Glutamatergic neuron (in vitro differentiated cells): ENCODE data around the gene LRP1B. TPM values are rescaled to one million over a fixed set of nuclear protein-coding genes. Genes with fewer than 3 reads are reported as not detected.

ENCODE experiments used
- DNase-seq: peaks from one replicate; pipeline ENCODE4 v3.0.0; 2022
- H3K27ac Mint-ChIP-seq: one replicate; pipeline ENCODE4 v1.8.0; 2020; ENCODE audit warnings: mild to moderate bottlenecking, mixed read lengths, inconsistent platforms; ENCODE audit not compliant: unreplicated experiment
- H3K27me3 Mint-ChIP-seq: one replicate; pipeline ENCODE4 v1.8.0; 2020; ENCODE audit warnings: mild to moderate bottlenecking, moderate library complexity, mixed read lengths, inconsistent platforms; ENCODE audit not compliant: unreplicated experiment
- H3K36me3 Mint-ChIP-seq: one replicate; pipeline ENCODE4 v1.8.0; 2020; ENCODE audit warnings: mild to moderate bottlenecking, mixed read lengths, inconsistent platforms; ENCODE audit not compliant: unreplicated experiment
- H3K4me1 Mint-ChIP-seq: one replicate; pipeline ENCODE4 v1.8.0; 2020; ENCODE audit warnings: mild to moderate bottlenecking, low read depth, mixed read lengths, inconsistent platforms; ENCODE audit not compliant: unreplicated experiment
- H3K4me3 Mint-ChIP-seq: one replicate; pipeline ENCODE4 v1.8.0; 2020; ENCODE audit warnings: mild to moderate bottlenecking, mixed read lengths, inconsistent platforms; ENCODE audit not compliant: unreplicated experiment
- H3K9me3 Mint-ChIP-seq: one replicate; pipeline ENCODE4 v1.8.0; 2020; ENCODE audit warnings: mild to moderate bottlenecking, moderate library complexity, mixed read lengths, inconsistent platforms; ENCODE audit not compliant: unreplicated experiment
- CTCF ChIP-seq: fragments of 200-600 bp; sonication (generic); IDR thresholded peaks from one replicate; pipeline ENCODE4 v1.5.0; 2021; ENCODE audit not compliant: partially characterized antibody, unreplicated experiment
- total RNA-seq: library from RNA; stranded (reverse); fragmentation: NEBNext Ultra II Directional; extraction: Animal tissue kit (Norgen Biotek cat#: 25700); gene quantifications from one replicate; pipeline ENCODE4 v1.2.1, GENCODE V29; 2021; ENCODE audit not compliant: unreplicated experiment

The LRP1B gene
- total RNA-seq, 1 donor from 2014 or later, result 28.7 TPM

GRCh38 chr2:140509765-140510164 is 1621.1 kb downstream of the LRP1B start:
- Mint-ChIP-seq H3K36me3 (no peaks in the 10 kb centered on the region), H3K27ac (no peak overlapping the region), H3K4me3 (no peak overlapping the region), H3K27me3 (no peaks in the 10 kb centered on the region), H3K4me1 (peaks cover 17% of the 10 kb centered on the region), H3K9me3 (no peaks in the 10 kb centered on the region)
- TF ChIP-seq CTCF, result no peak
- no peak for DNase-seq

- Mint-ChIP-seq H3K9me3 (no peaks in the 10 kb centered on the region), H3K4me3 (no peak overlapping the region), H3K27ac (no peak overlapping the region), H3K36me3 (no peaks in the 10 kb centered on the region), H3K4me1 (peaks cover 17% of the 10 kb centered on the region), H3K27me3 (no peaks in the 10 kb centered on the region)
- TF ChIP-seq CTCF, result no peak
- no peak for DNase-seq
Observed at GRCh38 chr2:140508756-140509155, 1622.1 kb downstream of the LRP1B start.

- TF ChIP-seq CTCF, result no peak
- Mint-ChIP-seq H3K36me3 (no peaks in the 10 kb centered on the region), H3K4me1 (peaks cover 17% of the 10 kb centered on the region), H3K4me3 (no peak overlapping the region), H3K27ac (no peak overlapping the region), H3K27me3 (no peaks in the 10 kb centered on the region), H3K9me3 (no peaks in the 10 kb centered on the region)
- DNase-seq, result no peak
Observed at GRCh38 chr2:140506606-140507005, 1624.2 kb downstream of the LRP1B start.

- H3K27ac Mint-ChIP-seq, result no peak overlapping the region
- no peak for TF ChIP-seq CTCF
- DNase-seq, result no peak
- H3K27me3 Mint-ChIP-seq, result no peaks in the 10 kb centered on the region
- H3K4me3 Mint-ChIP-seq, result no peak overlapping the region
- H3K4me1 Mint-ChIP-seq, result peaks cover 14% of the 10 kb centered on the region
- no peaks in the 10 kb centered on the region for H3K36me3 Mint-ChIP-seq
- no peaks in the 10 kb centered on the region for H3K9me3 Mint-ChIP-seq
Observed at GRCh38 chr2:140504601-140505000, 1626.2 kb downstream of the LRP1B start.

- no peaks in the 10 kb centered on the region for H3K27me3 Mint-ChIP-seq
- no peak overlapping the region for H3K27ac Mint-ChIP-seq
- H3K4me3 Mint-ChIP-seq, result no peak overlapping the region
- H3K36me3 Mint-ChIP-seq, result no peaks in the 10 kb centered on the region
- no peaks in the 10 kb centered on the region for H3K9me3 Mint-ChIP-seq
- DNase-seq, result no peak
- H3K4me1 Mint-ChIP-seq, result no peaks in the 10 kb centered on the region
- no peak for TF ChIP-seq CTCF
Observed at GRCh38 chr2:140502951-140503630, 1627.7 kb downstream of the LRP1B start.
